Heart right ventricle (tissue), 16 donors: ENCODE measurements around the gene GORASP1. TPM values are rescaled to one million over a fixed set of nuclear protein-coding genes. Genes with fewer than 3 reads are reported as not detected.
A peak's percentile ranks its signal among the peaks of the same experiment; 100 is the strongest.

Source experiments
- ATAC-seq, 8 donors: fragments of 200-7000 bp; cut with Tn5 transposase; one replicate each; pipeline ENCODE4 v1.9.1; 2020; ENCODE audit warnings: mild to moderate bottlenecking in 8 of 8, moderate library complexity in 8 of 8, moderate number of reproducible peaks in 1 of 8
- DNase-seq, 2 donors: peaks; one replicate each; pipeline ENCODE4 v3.0.0-alpha.2; 2020
- H3K27ac ChIP-seq, 10 donors: fragments of 200-600 bp; sonication (generic) in 2 of 10; one replicate each; pipeline versions ENCODE4 v1.5.0 to v1.8.0; 2020 to 2022; ENCODE audit warnings: mild to moderate bottlenecking in 3 of 10
- H3K27me3 ChIP-seq, 7 donors: fragments of 200-600 bp; one replicate each; pipeline ENCODE4 v1.8.0; 2021 to 2022; ENCODE audit warnings: mild to moderate bottlenecking in 2 of 7
- H3K36me3 ChIP-seq, 9 donors: fragments of 200-600 bp; sonication (generic) in 1 of 9; one replicate each; pipeline versions ENCODE4 v1.5.0 to v1.8.0; 2020 to 2022; ENCODE audit warnings: mild to moderate bottlenecking in 2 of 9
- H3K4me1 ChIP-seq, 9 donors: fragments of 200-600 bp; sonication (generic) in 1 of 9; one replicate each; pipeline versions ENCODE4 v1.5.0 to v1.8.0; 2020 to 2022; ENCODE audit warnings: mild to moderate bottlenecking in 4 of 9
- H3K4me3 ChIP-seq, 10 donors: fragments of 200-600 bp; sonication (generic) in 2 of 10; one replicate each; pipeline versions ENCODE4 v1.5.0 to v1.8.0; 2020 to 2022; ENCODE audit warnings: mild to moderate bottlenecking in 7 of 10, moderate library complexity in 2 of 10
- H3K9me3 ChIP-seq, 11 donors: fragments of 200-600 bp in 10 of 11; sonication (generic) in 2 of 11; one replicate each; pipeline versions ENCODE4 v1.5.0 to v1.8.0; 2013 to 2022; ENCODE audit warnings: mild to moderate bottlenecking in 2 of 11, control low read depth in 1 of 11, moderate library complexity in 1 of 11
- CTCF ChIP-seq, 9 donors: fragments of 200-600 bp; sonication (generic) in 2 of 9; IDR thresholded peaks; one replicate each; pipeline versions ENCODE4 v1.5.0 to v1.8.0; 2021 to 2022; ENCODE audit warnings: antibody characterized with exemption in 9 of 9, mild to moderate bottlenecking in 5 of 9, moderate library complexity in 1 of 9
- WGBS, 2 donors: extraction: QIAGEN DNeasy Blood & Tissue Kit; methylation state at CpG; one replicate each; pipeline ENCODE4 v1.1.7; 2013; ENCODE audit warnings: inconsistent platforms in 1 of 2; 5-methylcytosine and 5-hydroxymethylcytosine counted together
- intact Hi-C, 10 donors: fragments of 100-400 bp; cut with DNase I; formaldehyde crosslinking; loops; one replicate each; pipeline versions ENCODE4 v1.11.1 to v1.14.2; 2022
- polyA plus RNA-seq, 2 donors: library from polyadenylated mRNA; stranded (reverse); fragments of 200-250 nt; gene quantifications; one replicate each; pipeline ENCODE4 v1.2.3, GENCODE V29; 2013
- total RNA-seq, 10 donors: library from RNA; stranded (reverse); fragmentation: NEBNext Ultra II Directional in 3 of 10; extraction: Animal tissue kit (Norgen Biotek cat#: 25700) in 3 of 10; gene quantifications; one replicate each; pipeline versions ENCODE4 v1.2.1 to v1.2.4, GENCODE V29; 2021 to 2023
- donor health status: Arrhythmogenic right ventricular cardiomyopathy.
- donor health status: ischemic (EF 13 %, LVEDD 7.1; RV severe dilation, severe dysfunction).
- donor health status: healthy with polysubstance abuse.
- donor health status: DM: no; HTN: yes; CAD: no.
- donor health status: DM: no; HTN: no; CAD: no.
- donor health status: ischemic (EF 25% LVEDD 6.9; RV normal size, moderate dysfunction).
- donor health status: ischemic (EF 25% LVEDD 5.7; RV mildly dilated, moderate dysfunction).
- donor health status: healthy.
- donor health status: DM: yes; HTN: yes; CAD: no.
- donor health status: Ischemic cardiomyopathy.
- donor health status: ischemic (EF 35%, LVEDD 5.7; RV mildly dilated, moderate dysfunction).
- donor health status: nonischemic (EF 11% LVEDD 7.7; RV severe dilation, severe dysfunction).
- donor health status: DM: yes; HTN: yes; CAD: no.
- donor health status: PGD.
- donor health status: ischemic (EF 29% LVEDD 5.4; RV normal size, mild dysfunction).
- donor health status: nonischemic (EF 23%, LVEDD 6.1; RV moderate dilation, normal function).

The GORASP1 gene
- total and polyA plus RNA-seq, 12 donors: 28.4 to 54.2 (median 40.6) TPM

- Histone ChIP-seq H3K27ac (peak overlapping the region in 2 of 10 donors; percentile 30 to 48), H3K27me3 (no peaks in the 10 kb centered on the region), H3K4me3 (no peak overlapping the region), H3K4me1 (peaks cover 24 to 54% (median 38%) of the 10 kb centered on the region in 9 donors), H3K36me3 (peaks cover 0 to 39% (median 22%) of the 10 kb centered on the region in 9 donors), H3K9me3 (no peaks in the 10 kb centered on the region)
- no peak for ATAC-seq
- DNase-seq: no peak
- no peak for TF ChIP-seq CTCF (IDR thresholded peaks at IDR 0.05)
- intact Hi-C loops: loop anchor here in 4 of 10 donors (5.0 to 10.0 kb wide), 4 partner anchors 50 to 282 kb away; partner anchors contain the start of genes SCN11A (in 1 of the 4), SLC25A38 (in 1 of the 4) and WDR48 (in 1 of the 4)
- 95 to 97% methylated on average over 8 of the region's 8 CpGs for WGBS, 2 donors
Observed at GRCh38 chr3:39102504-39103323, 4.7 kb downstream of the GORASP1 start.

GRCh38 chr3:39101022-39101689 is 6.3 kb downstream of the GORASP1 start:
- 83 to 90% methylated on average over 5 of the region's 5 CpGs for WGBS, 2 donors
- intact Hi-C loops: loop anchor here in 4 of 10 donors (5.0 to 10.0 kb wide), 4 partner anchors 49 to 284 kb away; partner anchors contain the start of genes SCN11A (in 1 of the 4), SLC25A38 (in 1 of the 4) and WDR48 (in 1 of the 4)
- ATAC-seq (peak in 5 of 8 donors; percentile 30 to 58 (median 45)), DNase-seq (no peak)
- Histone ChIP-seq H3K36me3 (peaks cover 0 to 54% (median 26%) of the 10 kb centered on the region in 9 donors), H3K27me3 (no peaks in the 10 kb centered on the region), H3K4me3 (no peak overlapping the region), H3K27ac (no peak overlapping the region), H3K4me1 (peaks cover 22 to 61% (median 40%) of the 10 kb centered on the region in 9 donors), H3K9me3 (no peaks in the 10 kb centered on the region)
- TF ChIP-seq CTCF (IDR thresholded peaks at IDR 0.05): peak; percentile 28 to 68 (median 61)

GRCh38 chr3:39100500-39100886 is 6.9 kb downstream of the GORASP1 start:
- intact Hi-C loops: loop anchor here in 4 of 10 donors (5.0 to 10.0 kb wide), 4 partner anchors 48 to 284 kb away; partner anchors contain the start of genes SCN11A (in 1 of the 4), SLC25A38 (in 1 of the 4) and WDR48 (in 1 of the 4)
- ATAC-seq (no peak), DNase-seq (no peak)
- Histone ChIP-seq H3K27me3 (no peaks in the 10 kb centered on the region), H3K4me1 (peaks cover 16 to 59% (median 34%) of the 10 kb centered on the region in 9 donors), H3K36me3 (peaks cover 0 to 61% (median 26%) of the 10 kb centered on the region in 9 donors), H3K4me3 (no peak overlapping the region), H3K27ac (no peak overlapping the region), H3K9me3 (no peaks in the 10 kb centered on the region)
- no peak for TF ChIP-seq CTCF (IDR thresholded peaks at IDR 0.05)
- WGBS, 2 donors: 86 to 91% methylated on average over 8 to 9 of the region's 9 CpGs
